PC-9 (cell line): Measurements from ENCODE around the gene ZNF672.

ENCODE experiments used
- CTCF ChIP-seq: fragments of 200-600 bp; sonication (generic); conservative IDR thresholded peaks from 2 replicates; pipeline ENCODE4 v1.6.1; 2017; ENCODE audit warnings: mixed run types, antibody characterized with exemption, mild to moderate bottlenecking, moderate library complexity
- EZH2 ChIP-seq: fragments of 200-600 bp; sonication (generic); IDR thresholded peaks from 2 replicates; pipeline ENCODE4 v1.8.0; 2017; ENCODE audit warnings: antibody characterized with exemption, low read depth

- TF ChIP-seq CTCF (no peak), EZH2 (no peak)
These were observed 811 bp upstream of the ZNF672 start for GRCh38 chr1:248837045-248837780.
